T-helper 2 cell treated with Interferon-gamma antibody and Interleukin-4, amounts not matched to agents 5 μg/mL and 100 μg/mL, for 36 hours (primary cell): ENCODE measurements around the gene RPS21.

ENCODE experiments used
- DNase-seq: peaks from one replicate; pipeline ENCODE4 v3.0.0; 2021; ENCODE audit warnings: low spot score
- H3K27ac Mint-ChIP-seq: one replicate; pipeline ENCODE4 v1.8.0; 2021; ENCODE audit warnings: mild to moderate bottlenecking, mixed read lengths
- H3K27me3 Mint-ChIP-seq: one replicate; pipeline ENCODE4 v1.8.0; 2021; ENCODE audit warnings: low read depth, mixed read lengths
- H3K36me3 Mint-ChIP-seq: one replicate; pipeline ENCODE4 v1.8.0; 2021; ENCODE audit warnings: low read depth, mixed read lengths
- H3K4me1 Mint-ChIP-seq: one replicate; pipeline ENCODE4 v1.8.0; 2021; ENCODE audit warnings: low read depth, mixed read lengths
- H3K4me3 Mint-ChIP-seq: one replicate; pipeline ENCODE4 v1.8.0; 2022; ENCODE audit warnings: mild to moderate bottlenecking, moderate library complexity, mixed read lengths
- H3K9me3 Mint-ChIP-seq: one replicate; pipeline ENCODE4 v1.8.0; 2021; ENCODE audit warnings: mixed read lengths

The RPS21 gene

GRCh38 chr20:62357681-62358080 lies 29.2 kb upstream of the RPS21 start:
- H3K36me3 Mint-ChIP-seq: no peaks in the 10 kb centered on the region
- H3K4me1 Mint-ChIP-seq: no peaks in the 10 kb centered on the region

GRCh38 chr20:62358171-62359042 lies 28.5 kb upstream of the RPS21 start:
- Mint-ChIP-seq H3K4me3 (no peak overlapping the region), H3K36me3 (no peaks in the 10 kb centered on the region), H3K27me3 (no peaks in the 10 kb centered on the region), H3K27ac (no peak overlapping the region), H3K4me1 (no peaks in the 10 kb centered on the region), H3K9me3 (no peaks in the 10 kb centered on the region)
- DNase-seq: no peak

More at GRCh38 chr20:62357681-62358080, 29.2 kb upstream of the RPS21 start:
- Mint-ChIP-seq H3K27ac (no peak overlapping the region), H3K9me3 (no peaks in the 10 kb centered on the region), H3K4me3 (no peak overlapping the region), H3K27me3 (no peaks in the 10 kb centered on the region)
- no peak for DNase-seq

GRCh38 chr20:62359043-62359490 lies 27.8 kb upstream of the RPS21 start:
- Mint-ChIP-seq H3K4me1 (no peaks in the 10 kb centered on the region), H3K27ac (no peak overlapping the region), H3K27me3 (no peaks in the 10 kb centered on the region), H3K4me3 (no peak overlapping the region), H3K36me3 (no peaks in the 10 kb centered on the region), H3K9me3 (no peaks in the 10 kb centered on the region)
- no peak for DNase-seq

- Mint-ChIP-seq H3K9me3 (no peaks in the 10 kb centered on the region), H3K36me3 (no peaks in the 10 kb centered on the region), H3K27me3 (peaks cover under 1% of the 10 kb centered on the region), H3K27ac (no peak overlapping the region), H3K4me1 (no peaks in the 10 kb centered on the region), H3K4me3 (no peak overlapping the region)
- no peak for DNase-seq
Measured at GRCh38 chr20:62359491-62360121, 27.3 kb upstream of the RPS21 start.

GRCh38 chr20:62360854-62361798 lies 25.8 kb upstream of the RPS21 start:
- H3K27me3 Mint-ChIP-seq: peaks cover 11% of the 10 kb centered on the region
- DNase-seq: no peak
- H3K36me3 Mint-ChIP-seq: no peaks in the 10 kb centered on the region
- H3K27ac Mint-ChIP-seq: no peak overlapping the region
- no peaks in the 10 kb centered on the region for H3K9me3 Mint-ChIP-seq
- no peak overlapping the region for H3K4me3 Mint-ChIP-seq
- no peaks in the 10 kb centered on the region for H3K4me1 Mint-ChIP-seq

- Mint-ChIP-seq H3K36me3 (no peaks in the 10 kb centered on the region), H3K4me1 (no peaks in the 10 kb centered on the region), H3K4me3 (no peak overlapping the region), H3K27me3 (peaks cover 11% of the 10 kb centered on the region), H3K27ac (no peak overlapping the region), H3K9me3 (no peaks in the 10 kb centered on the region)
- no peak for DNase-seq
Measured at GRCh38 chr20:62361799-62362589, 24.9 kb upstream of the RPS21 start.

- Mint-ChIP-seq H3K4me3 (no peak overlapping the region), H3K36me3 (no peaks in the 10 kb centered on the region), H3K27ac (no peak overlapping the region), H3K9me3 (no peaks in the 10 kb centered on the region), H3K4me1 (no peaks in the 10 kb centered on the region), H3K27me3 (peaks cover 13% of the 10 kb centered on the region)
- DNase-seq: no peak
Measured at GRCh38 chr20:62362590-62362940, 24.3 kb upstream of the RPS21 start.

- Mint-ChIP-seq H3K4me3 (no peak overlapping the region), H3K27ac (no peak overlapping the region)
- no peak for DNase-seq
Measured at GRCh38 chr20:62362991-62363919, 23.6 kb upstream of the RPS21 start.

GRCh38 chr20:62363920-62364851 lies 22.7 kb upstream of the RPS21 start:
- DNase-seq: no peak
- H3K4me3 Mint-ChIP-seq: no peak overlapping the region
- H3K9me3 Mint-ChIP-seq: no peaks in the 10 kb centered on the region
- H3K27me3 Mint-ChIP-seq: peaks cover 22% of the 10 kb centered on the region
- no peaks in the 10 kb centered on the region for H3K36me3 Mint-ChIP-seq
- no peak overlapping the region for H3K27ac Mint-ChIP-seq
- no peaks in the 10 kb centered on the region for H3K4me1 Mint-ChIP-seq

More at GRCh38 chr20:62362991-62363919, 23.6 kb upstream of the RPS21 start:
- Mint-ChIP-seq H3K4me1 (no peaks in the 10 kb centered on the region), H3K9me3 (no peaks in the 10 kb centered on the region), H3K27me3 (peaks cover 17% of the 10 kb centered on the region), H3K36me3 (no peaks in the 10 kb centered on the region)

GRCh38 chr20:62364911-62365736 lies 21.8 kb upstream of the RPS21 start:
- Mint-ChIP-seq H3K4me3 (no peak overlapping the region), H3K36me3 (no peaks in the 10 kb centered on the region), H3K27me3 (peaks cover 26% of the 10 kb centered on the region), H3K9me3 (no peaks in the 10 kb centered on the region), H3K27ac (no peak overlapping the region), H3K4me1 (no peaks in the 10 kb centered on the region)
- DNase-seq: no peak

- DNase-seq: no peak
- Mint-ChIP-seq H3K4me1 (no peaks in the 10 kb centered on the region), H3K9me3 (no peaks in the 10 kb centered on the region), H3K36me3 (no peaks in the 10 kb centered on the region), H3K27ac (no peak overlapping the region), H3K27me3 (peaks cover 26% of the 10 kb centered on the region), H3K4me3 (no peak overlapping the region)
Measured at GRCh38 chr20:62365814-62366369, 21.0 kb upstream of the RPS21 start.
